Ovary (tissue), 9 donors: ENCODE measurements around the gene KCNN3. TPM values are rescaled to one million over a fixed set of nuclear protein-coding genes. Genes with fewer than 3 reads are reported as not detected.

ENCODE experiments used
- DNase-seq, 5 donors: peaks; one replicate each; pipeline ENCODE4 v3.0.0-alpha.2; 2019 to 2020
- H3K27ac ChIP-seq, 2 donors: fragments of 200-600 bp; one replicate each; pipeline versions ENCODE4 v1.5.1 to v1.8.0; 2019 to 2022
- H3K27me3 ChIP-seq: fragments of 200-600 bp; one replicate; pipeline ENCODE4 v1.8.0; 2022
- H3K36me3 ChIP-seq: fragments of 200-600 bp; sonication (generic); one replicate; pipeline ENCODE4 v1.5.1; 2019
- H3K4me1 ChIP-seq: one replicate; pipeline ENCODE4 v1.8.1; 2013; ENCODE audit warnings: mild to moderate bottlenecking, moderate library complexity; ENCODE audit not compliant: insufficient read depth
- H3K4me3 ChIP-seq: fragments of 200-600 bp; sonication (generic); one replicate; pipeline ENCODE4 v1.5.1; 2017
- H3K9me3 ChIP-seq, 2 donors: fragments of 200-600 bp in 1 of 2; sonication (generic) in 1 of 2; one replicate each; pipeline versions ENCODE4 v1.5.1 to v1.8.1; 2013 to 2019; ENCODE audit warnings: mild to moderate bottlenecking in 1 of 2, moderate library complexity in 1 of 2
- EP300 ChIP-seq: sonication (generic); formaldehyde crosslinking; IDR thresholded peaks from one replicate; pipeline ENCODE4 v1.6.1; 2017; ENCODE audit warnings: antibody characterized with exemption
- POLR2A ChIP-seq: fragments of 450-650 bp; IDR thresholded peaks from one replicate; pipeline ENCODE4 v1.6.1; 2017; ENCODE audit warnings: antibody characterized with exemption, mild to moderate bottlenecking, moderate library complexity
- WGBS, 3 donors: extraction: QIAGEN DNeasy Blood & Tissue Kit in 1 of 3; methylation state at CpG; one replicate each; pipeline versions ENCODE4 v1.1.5 to v1.1.7; 2013 to 2017; 5-methylcytosine and 5-hydroxymethylcytosine counted together
- intact Hi-C, 4 donors: fragments of 100-400 bp; cut with DNase I; formaldehyde crosslinking; loops; one replicate each; pipeline versions ENCODE4 v1.11.0 to v1.15.1; 2022 to 2023
- polyA plus RNA-seq, 2 donors: library from polyadenylated mRNA; stranded (reverse); fragments of 200-250 nt in 1 of 2; fragments of 350-450 nt in 1 of 2; fragmentation: Illumina TruSeq in 1 of 2; extraction: RNeasy Lipid Tissue Mini Kit (QIAGEN cat#74804) in 1 of 2; gene quantifications; one replicate each; pipeline ENCODE4 v1.2.3, GENCODE V29; 2013 to 2014
- total RNA-seq, 7 donors: library from RNA; depleted of rRNA in 2 of 7; stranded (reverse); fragments of >200 nt in 2 of 7; fragmentation: NEBNext Ultra II Directional in 3 of 7; extraction: Animal tissue kit (Norgen Biotek cat#: 25700) in 3 of 7; gene quantifications; one replicate each; pipeline versions ENCODE4 v1.1.0 to v1.2.4, GENCODE V29; 2016 to 2023
- TF ChIP-seq, protein P1 (sequence below), 3 donors: fragments of 450-650 bp in 2 of 3; fragments of 200-600 bp in 1 of 3; IDR thresholded peaks; one replicate each; pipeline versions ENCODE4 v1.5.1 to v1.8.0; 2016 to 2022; ENCODE audit warnings: antibody characterized with exemption in 3 of 3, mild to moderate bottlenecking in 1 of 3
- donor health status: DM: no; HTN: no; CAD: no; lungs with moderate emphysema.
- donor health status: DM: no; HTN: no; CAD: no.
- donor health status: Bipolar disorder and iron deficiency.
- donor health status: DM: yes; HTN: yes; CAD: no.
- donor health status: DM: no; HTN: no; CAD: no.
- donor health status: DM: yes; HTN: yes; CAD: no.

Gene KCNN3
- total and polyA plus RNA-seq, 9 donors, result 0.71 to 6.1 (median 1.7) TPM

DNA sequence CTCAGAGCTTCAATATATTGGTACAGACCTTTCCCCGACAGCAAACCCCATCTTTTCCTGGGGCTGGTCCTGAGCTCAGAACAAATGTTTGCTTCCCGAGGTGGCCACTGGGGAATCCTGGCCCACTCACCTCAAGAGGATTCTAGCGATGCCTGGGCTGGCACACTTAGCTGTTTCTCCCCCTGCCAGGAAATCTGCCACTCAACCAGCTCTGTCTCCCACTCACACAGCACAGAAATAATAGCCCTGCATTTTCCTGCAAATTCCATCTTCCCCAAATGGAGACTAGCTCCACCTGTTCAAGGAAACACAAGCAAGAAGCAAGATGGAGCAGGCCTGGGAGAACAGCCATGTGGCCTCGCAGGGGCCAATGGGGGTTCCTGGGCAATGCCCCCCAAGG is 21.1 kb downstream of the KCNN3 start:
- Histone ChIP-seq H3K36me3 (no peaks in the 10 kb centered on the region), H3K9me3 (no peaks in the 10 kb centered on the region), H3K4me3 (no peak overlapping the region), H3K27ac (no peak overlapping the region), H3K27me3 (no peaks in the 10 kb centered on the region), H3K4me1 (peaks cover 3% of the 10 kb centered on the region)
- WGBS, 3 donors, result 86 to 90% (median 86%) methylated on average over 4 of the region's 4 CpGs
- TF ChIP-seq POLR2A (no peak), EP300 (no peak)
- TF ChIP-seq, protein P1, sequence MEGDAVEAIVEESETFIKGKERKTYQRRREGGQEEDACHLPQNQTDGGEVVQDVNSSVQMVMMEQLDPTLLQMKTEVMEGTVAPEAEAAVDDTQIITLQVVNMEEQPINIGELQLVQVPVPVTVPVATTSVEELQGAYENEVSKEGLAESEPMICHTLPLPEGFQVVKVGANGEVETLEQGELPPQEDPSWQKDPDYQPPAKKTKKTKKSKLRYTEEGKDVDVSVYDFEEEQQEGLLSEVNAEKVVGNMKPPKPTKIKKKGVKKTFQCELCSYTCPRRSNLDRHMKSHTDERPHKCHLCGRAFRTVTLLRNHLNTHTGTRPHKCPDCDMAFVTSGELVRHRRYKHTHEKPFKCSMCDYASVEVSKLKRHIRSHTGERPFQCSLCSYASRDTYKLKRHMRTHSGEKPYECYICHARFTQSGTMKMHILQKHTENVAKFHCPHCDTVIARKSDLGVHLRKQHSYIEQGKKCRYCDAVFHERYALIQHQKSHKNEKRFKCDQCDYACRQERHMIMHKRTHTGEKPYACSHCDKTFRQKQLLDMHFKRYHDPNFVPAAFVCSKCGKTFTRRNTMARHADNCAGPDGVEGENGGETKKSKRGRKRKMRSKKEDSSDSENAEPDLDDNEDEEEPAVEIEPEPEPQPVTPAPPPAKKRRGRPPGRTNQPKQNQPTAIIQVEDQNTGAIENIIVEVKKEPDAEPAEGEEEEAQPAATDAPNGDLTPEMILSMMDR (IDR thresholded peaks at IDR 0.05), result no peak
- intact Hi-C loops, result no loop called here
- DNase-seq, result no peak

DNA sequence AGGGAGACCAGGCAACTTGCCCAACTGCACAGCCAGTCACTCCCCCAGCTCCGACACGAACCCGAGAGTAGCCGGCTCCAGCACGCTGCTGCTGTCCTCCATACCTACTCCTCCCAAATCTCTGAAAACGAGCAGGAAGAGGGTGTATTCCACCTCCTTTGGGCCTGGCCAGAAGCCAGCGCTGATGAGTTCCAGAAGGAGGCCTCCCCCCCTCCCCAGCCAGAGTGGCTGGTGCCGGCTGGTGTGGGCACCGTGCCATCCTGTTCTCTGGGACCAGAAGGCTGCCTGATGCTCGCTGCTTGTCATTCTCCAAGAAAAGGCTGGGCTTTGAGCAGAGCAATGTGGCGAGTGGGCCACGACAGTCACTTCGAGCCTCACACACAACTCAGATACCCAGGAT is 22.2 kb downstream of the KCNN3 start:
- peak in 4 of 5 donors; percentile 32 to 66 (median 49) for DNase-seq
- Histone ChIP-seq H3K4me3 (no peak overlapping the region), H3K9me3 (no peaks in the 10 kb centered on the region), H3K27ac (no peak overlapping the region), H3K36me3 (no peaks in the 10 kb centered on the region), H3K27me3 (no peaks in the 10 kb centered on the region), H3K4me1 (peaks cover 3% of the 10 kb centered on the region)
- intact Hi-C loops, result no loop called here
- WGBS, 3 donors, result 11 to 23% (median 11%) methylated on average over 13 of the region's 13 CpGs
- TF ChIP-seq POLR2A (no peak), EP300 (no peak)
- TF ChIP-seq, protein P1 (IDR thresholded peaks at IDR 0.05), result no peak

DNA sequence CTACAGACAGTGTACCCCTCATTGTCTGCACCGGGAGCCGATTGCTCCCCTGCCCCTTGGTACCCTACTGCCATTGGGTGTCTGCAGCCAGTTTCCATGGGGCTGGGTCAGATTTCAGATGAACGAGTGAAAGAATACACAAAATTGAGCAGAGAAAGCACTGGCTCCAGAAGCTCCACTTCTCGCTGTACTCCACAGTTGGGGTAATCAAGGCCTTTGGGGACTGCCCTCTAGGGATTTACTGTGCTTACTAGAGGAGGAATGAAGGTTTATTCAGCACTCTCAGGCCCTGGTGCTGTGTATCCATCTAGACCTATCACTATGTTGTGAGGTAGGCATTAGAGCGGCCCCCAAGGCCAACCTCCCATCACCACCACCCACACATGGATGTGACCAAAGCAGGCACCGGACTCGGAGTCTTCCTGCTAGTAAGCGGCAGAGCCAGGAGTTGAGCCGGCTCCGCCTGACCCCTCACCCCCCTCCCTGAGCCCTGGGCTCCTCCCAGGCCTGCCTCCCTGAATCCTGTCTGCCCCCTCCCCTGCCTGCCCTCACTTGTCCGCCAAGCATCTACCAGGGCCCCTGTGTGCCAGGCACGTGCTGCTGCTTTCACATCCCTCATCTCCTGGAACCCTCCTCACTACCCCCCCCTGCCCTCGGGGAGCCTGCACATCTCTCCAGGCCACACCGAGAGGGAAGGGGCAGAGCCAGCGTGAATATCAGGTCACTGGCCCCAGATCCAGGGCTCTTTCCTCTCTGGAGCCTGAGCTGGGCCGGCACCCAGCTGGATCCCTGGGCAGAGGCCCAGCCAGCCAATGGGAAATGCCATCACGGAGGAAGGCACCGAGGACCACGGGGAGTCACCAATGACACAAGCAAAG is 23.3 kb downstream of the KCNN3 start:
- H3K9me3 ChIP-seq, result no peaks in the 10 kb centered on the region
- intact Hi-C loops, result no loop called here
- no peaks in the 10 kb centered on the region for H3K36me3 ChIP-seq
- H3K27me3 ChIP-seq, result no peaks in the 10 kb centered on the region
- no peak overlapping the region for H3K4me3 ChIP-seq
- WGBS, 3 donors, result 58 to 69% (median 65%) methylated on average over 19 of the region's 19 CpGs
- peaks cover 3% of the 10 kb centered on the region for H3K4me1 ChIP-seq
- H3K27ac ChIP-seq, result no peak overlapping the region
- DNase-seq, result no peak
- TF ChIP-seq EP300, result no peak
- TF ChIP-seq POLR2A, result no peak
- TF ChIP-seq, protein P1 (IDR thresholded peaks at IDR 0.05), result no peak

DNA sequence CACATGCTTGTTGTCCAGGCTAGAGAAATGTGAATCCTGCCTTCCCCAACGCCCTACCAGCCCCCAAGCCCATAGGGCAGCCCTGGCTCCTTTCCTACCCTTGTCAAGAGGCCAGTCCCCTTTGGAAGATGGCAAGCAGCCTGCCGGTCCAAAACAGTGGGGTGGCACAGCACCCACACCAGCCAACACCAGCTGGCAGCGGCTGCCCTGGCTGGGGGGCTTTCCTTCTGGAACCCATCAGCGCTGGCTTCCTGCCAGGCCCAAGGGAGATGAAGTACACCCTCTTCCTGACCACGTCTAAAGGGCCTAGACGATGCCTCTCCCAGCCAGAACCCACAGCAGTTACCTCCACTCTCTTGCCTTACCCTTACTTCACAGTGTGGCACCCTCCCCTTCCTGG is 24.2 kb downstream of the KCNN3 start:
- no peaks in the 10 kb centered on the region for H3K9me3 ChIP-seq
- H3K27ac ChIP-seq, result no peak overlapping the region
- H3K4me1 ChIP-seq, result peaks cover 3% of the 10 kb centered on the region
- no peaks in the 10 kb centered on the region for H3K36me3 ChIP-seq
- intact Hi-C loops, result no loop called here
- TF ChIP-seq EP300, result no peak
- TF ChIP-seq, protein P1 (IDR thresholded peaks at IDR 0.05), result no peak
- DNase-seq, result no peak
- H3K27me3 ChIP-seq, result no peaks in the 10 kb centered on the region
- H3K4me3 ChIP-seq, result no peak overlapping the region
- WGBS, 3 donors, result 32 to 44% (median 39%) methylated on average over 6 of the region's 6 CpGs
